Muscle layer of colon (tissue), 2 donors: ENCODE results near the gene GPR137C.

ENCODE experiments used
- H3K27ac ChIP-seq: one replicate; pipeline ENCODE4 v1.7.0; 2013; ENCODE audit warnings: low read depth, mild to moderate bottlenecking, low read length, moderate library complexity
- H3K27me3 ChIP-seq, 2 donors: one replicate each; pipeline ENCODE4 v1.7.0; 2013; ENCODE audit warnings: low read length in 2 of 2, mild to moderate bottlenecking in 2 of 2; ENCODE audit not compliant: insufficient read depth in 2 of 2, control insufficient read depth in 1 of 2
- H3K36me3 ChIP-seq: one replicate; pipeline ENCODE4 v1.7.0; 2013; ENCODE audit warnings: mild to moderate bottlenecking, low read length; ENCODE audit not compliant: insufficient read depth
- H3K4me1 ChIP-seq: one replicate; pipeline ENCODE4 v1.7.0; 2013; ENCODE audit warnings: mild to moderate bottlenecking, low read length; ENCODE audit not compliant: insufficient read depth
- H3K4me3 ChIP-seq, 2 donors: one replicate each; pipeline ENCODE4 v1.7.0; 2013; ENCODE audit warnings: low read length in 2 of 2, low read depth in 1 of 2, mild to moderate bottlenecking in 1 of 2, moderate library complexity in 1 of 2
- H3K9ac ChIP-seq: one replicate; pipeline ENCODE4 v1.7.0; 2013; ENCODE audit warnings: low read length
- H3K9me3 ChIP-seq: one replicate; pipeline ENCODE4 v1.7.0; 2013; ENCODE audit warnings: mild to moderate bottlenecking, low read length
- donor health status: abdominal sarcoma.
- donor health status: Adenocarcinoma of cecum.

Gene GPR137C

DNA sequence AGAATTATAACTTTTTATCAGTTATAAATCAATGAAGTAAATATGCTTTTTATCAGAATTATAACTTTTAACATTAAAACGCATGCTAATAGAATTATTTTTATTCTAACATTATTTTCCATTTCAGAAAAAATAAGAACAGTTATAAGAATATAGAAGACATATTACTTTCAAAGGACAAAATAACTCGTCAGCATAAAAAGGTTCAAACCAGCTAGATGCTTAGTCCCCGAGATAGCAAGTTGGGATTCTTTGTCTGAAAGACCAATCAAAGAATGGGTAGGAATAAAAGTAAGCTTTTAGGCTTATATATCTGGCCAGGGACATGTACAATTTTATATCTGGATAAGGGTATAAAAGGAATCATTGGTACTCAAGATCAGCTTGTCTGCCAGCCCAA lies 66.0 kb downstream of the GPR137C start:
- Histone ChIP-seq H3K27me3 (no peaks in the 10 kb centered on the region), H3K4me3 (no peak overlapping the region), H3K36me3 (no peaks in the 10 kb centered on the region), H3K4me1 (no peaks in the 10 kb centered on the region), H3K27ac (no peak overlapping the region), H3K9me3 (no peaks in the 10 kb centered on the region), H3K9ac (no peak overlapping the region)

DNA sequence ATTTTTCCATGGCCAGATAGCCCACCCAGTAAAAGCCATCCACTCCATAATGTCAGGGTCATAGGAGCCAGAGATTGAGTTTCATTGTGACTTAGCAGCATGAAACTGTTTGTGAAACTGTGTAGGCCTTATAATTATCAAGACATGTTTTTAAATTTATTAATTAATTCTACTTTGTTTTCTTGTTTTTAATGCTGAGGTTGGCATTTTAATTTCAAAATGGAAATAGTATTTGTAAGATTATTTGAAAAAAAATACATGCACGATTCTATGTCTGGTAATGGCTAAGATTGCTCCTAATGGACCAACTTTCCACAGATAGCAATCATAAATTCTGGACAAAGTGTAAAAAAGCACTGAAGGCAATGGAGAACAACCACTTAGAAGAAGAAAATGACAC lies 67.1 kb downstream of the GPR137C start:
- Histone ChIP-seq H3K9me3 (no peaks in the 10 kb centered on the region), H3K27me3 (no peaks in the 10 kb centered on the region), H3K27ac (no peak overlapping the region), H3K9ac (no peak overlapping the region), H3K36me3 (no peaks in the 10 kb centered on the region), H3K4me1 (no peaks in the 10 kb centered on the region), H3K4me3 (no peak overlapping the region)

GRCh38 chr14:52640137-52640536 lies 87.5 kb downstream of the GPR137C start:
- Histone ChIP-seq H3K9me3 (no peaks in the 10 kb centered on the region), H3K36me3 (no peaks in the 10 kb centered on the region), H3K4me3 (no peak overlapping the region), H3K4me1 (no peaks in the 10 kb centered on the region), H3K9ac (no peak overlapping the region), H3K27ac (no peak overlapping the region), H3K27me3 (no peaks in the 10 kb centered on the region)

GRCh38 chr14:52641745-52642144 lies 89.1 kb downstream of the GPR137C start:
- Histone ChIP-seq H3K27me3 (no peaks in the 10 kb centered on the region), H3K9ac (no peak overlapping the region), H3K36me3 (no peaks in the 10 kb centered on the region)

DNA sequence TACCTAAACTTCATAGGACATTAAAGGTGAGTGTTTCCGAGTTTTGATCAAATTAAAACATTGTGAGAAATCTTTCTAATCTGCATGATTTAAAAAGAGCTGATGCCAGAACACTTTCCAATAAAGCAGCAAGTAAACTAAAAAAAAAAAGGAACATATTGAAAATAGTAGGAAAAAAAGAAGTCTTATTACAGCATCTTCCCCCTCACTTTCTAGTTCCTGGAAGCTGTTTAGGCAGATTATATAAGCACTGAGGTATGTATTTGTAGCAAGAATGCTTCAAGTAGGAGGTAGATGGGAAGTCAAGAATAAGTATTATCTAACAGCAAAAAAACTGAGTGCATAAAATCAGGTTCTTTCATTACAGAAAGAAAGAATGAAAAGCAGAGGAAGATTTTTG lies 96.9 kb downstream of the GPR137C start:
- no peak overlapping the region for H3K27ac ChIP-seq
- peaks cover 11% of the 10 kb centered on the region for H3K36me3 ChIP-seq
- no peaks in the 10 kb centered on the region for H3K9me3 ChIP-seq
- no peaks in the 10 kb centered on the region for H3K27me3 ChIP-seq
- H3K4me3 ChIP-seq: no peak overlapping the region
- H3K4me1 ChIP-seq: no peaks in the 10 kb centered on the region
- H3K9ac ChIP-seq: no peak overlapping the region

More at GRCh38 chr14:52641745-52642144, 89.1 kb downstream of the GPR137C start:
- Histone ChIP-seq H3K4me1 (no peaks in the 10 kb centered on the region), H3K27ac (no peak overlapping the region), H3K9me3 (no peaks in the 10 kb centered on the region), H3K4me3 (no peak overlapping the region)

- Histone ChIP-seq H3K27ac (no peak overlapping the region), H3K9ac (no peak overlapping the region), H3K4me1 (no peaks in the 10 kb centered on the region), H3K4me3 (no peak overlapping the region), H3K36me3 (peaks cover 11% of the 10 kb centered on the region), H3K9me3 (no peaks in the 10 kb centered on the region), H3K27me3 (no peaks in the 10 kb centered on the region)
Measured at GRCh38 chr14:52650774-52651173, 98.1 kb downstream of the GPR137C start.

DNA sequence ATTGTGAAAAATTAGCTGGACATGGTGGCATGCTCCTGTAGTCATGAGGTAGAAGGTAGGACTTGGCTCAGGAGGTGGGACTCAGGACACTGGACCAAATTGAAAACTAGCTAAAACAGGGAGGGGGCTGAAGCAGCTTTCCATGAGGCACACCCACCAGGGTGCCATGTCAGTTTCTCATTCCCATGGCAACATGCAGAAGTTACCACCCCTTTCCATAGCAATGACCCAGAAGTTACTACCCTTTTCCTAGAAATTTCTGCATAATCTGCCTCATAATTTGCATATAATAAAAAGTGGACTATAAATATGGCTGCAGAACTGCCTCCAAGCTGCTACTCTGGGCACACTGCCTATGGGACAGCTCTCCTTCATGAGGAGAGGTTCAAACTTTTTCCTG lies 104.3 kb downstream of the GPR137C start:
- Histone ChIP-seq H3K4me1 (no peaks in the 10 kb centered on the region), H3K36me3 (peaks cover 6% of the 10 kb centered on the region), H3K9ac (no peak overlapping the region)

GRCh38 chr14:52660325-52660724 lies 107.7 kb downstream of the GPR137C start:
- H3K4me1 ChIP-seq: no peaks in the 10 kb centered on the region
- H3K27ac ChIP-seq: no peak overlapping the region
- no peaks in the 10 kb centered on the region for H3K27me3 ChIP-seq
- H3K4me3 ChIP-seq: no peak overlapping the region
- no peak overlapping the region for H3K9ac ChIP-seq
- H3K36me3 ChIP-seq: no peaks in the 10 kb centered on the region
- no peaks in the 10 kb centered on the region for H3K9me3 ChIP-seq

More for the DNA sequence above, 104.3 kb downstream of the GPR137C start:
- no peak overlapping the region for H3K4me3 ChIP-seq
- no peaks in the 10 kb centered on the region for H3K9me3 ChIP-seq
- H3K27ac ChIP-seq: no peak overlapping the region
- no peaks in the 10 kb centered on the region for H3K27me3 ChIP-seq

GRCh38 chr14:52660832-52661231 lies 108.2 kb downstream of the GPR137C start:
- no peak overlapping the region for H3K27ac ChIP-seq
- H3K9ac ChIP-seq: no peak overlapping the region
- no peak overlapping the region for H3K4me3 ChIP-seq
- no peaks in the 10 kb centered on the region for H3K4me1 ChIP-seq
- H3K36me3 ChIP-seq: no peaks in the 10 kb centered on the region
- H3K9me3 ChIP-seq: no peaks in the 10 kb centered on the region
- no peaks in the 10 kb centered on the region for H3K27me3 ChIP-seq

- no peaks in the 10 kb centered on the region for H3K27me3 ChIP-seq
- no peaks in the 10 kb centered on the region for H3K9me3 ChIP-seq
- no peaks in the 10 kb centered on the region for H3K4me1 ChIP-seq
- H3K4me3 ChIP-seq: no peak overlapping the region
- no peak overlapping the region for H3K27ac ChIP-seq
- H3K9ac ChIP-seq: no peak overlapping the region
- no peaks in the 10 kb centered on the region for H3K36me3 ChIP-seq
Measured at GRCh38 chr14:52661314-52661713, 108.7 kb downstream of the GPR137C start.

DNA sequence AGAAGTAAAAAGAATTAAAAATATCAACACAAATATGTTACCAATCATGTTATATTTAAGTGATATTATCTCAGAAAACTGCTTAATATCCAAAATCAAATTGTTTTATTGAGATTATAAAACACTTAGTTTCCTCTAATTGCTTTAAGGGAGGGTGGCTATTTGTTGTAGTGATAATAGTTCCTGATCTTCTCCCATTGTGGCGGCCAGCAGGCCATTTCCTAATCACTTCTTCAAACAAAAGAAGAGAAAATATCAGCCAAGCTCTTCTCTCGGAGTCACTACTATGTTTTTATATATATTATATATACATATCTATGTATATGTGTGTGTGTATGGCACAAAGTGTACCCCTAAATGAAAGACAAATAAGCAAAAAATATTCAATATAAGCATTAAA lies 111.2 kb downstream of the GPR137C start:
- H3K27ac ChIP-seq: no peak overlapping the region
- H3K36me3 ChIP-seq: no peaks in the 10 kb centered on the region
- no peak overlapping the region for H3K4me3 ChIP-seq
- H3K9ac ChIP-seq: no peak overlapping the region
- H3K27me3 ChIP-seq: no peaks in the 10 kb centered on the region
- no peaks in the 10 kb centered on the region for H3K9me3 ChIP-seq
- H3K4me1 ChIP-seq: no peaks in the 10 kb centered on the region

DNA sequence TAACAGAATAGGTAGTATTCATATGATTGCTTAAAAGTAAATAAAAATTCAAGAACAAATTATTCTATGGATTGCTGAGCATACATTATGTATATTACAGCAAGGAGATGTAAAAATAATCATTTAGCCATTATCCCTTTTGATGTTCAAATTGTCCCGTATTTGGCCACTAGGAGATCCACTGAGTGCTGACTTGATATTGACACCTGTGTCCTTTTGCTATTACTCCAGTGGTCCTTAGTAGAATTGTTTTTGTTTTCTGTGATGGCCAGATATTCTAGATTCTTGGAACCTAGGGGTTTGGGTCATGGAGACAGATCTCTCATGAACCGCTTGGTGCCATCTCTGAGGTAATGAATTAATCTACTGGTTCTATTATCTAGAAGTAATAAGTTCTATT lies 126.0 kb downstream of the GPR137C start:
- no peaks in the 10 kb centered on the region for H3K4me1 ChIP-seq
- no peaks in the 10 kb centered on the region for H3K27me3 ChIP-seq
- H3K36me3 ChIP-seq: peaks cover 14% of the 10 kb centered on the region
- no peak overlapping the region for H3K27ac ChIP-seq
- H3K9me3 ChIP-seq: no peaks in the 10 kb centered on the region
- no peak overlapping the region for H3K9ac ChIP-seq
- no peak overlapping the region for H3K4me3 ChIP-seq
